Measurements from ENCODE around the gene FGD2.

GRCh38 chr6:37062424-37062823 is 57.0 kb downstream of the FGD2 start:
- TF ChIP-seq, protein P1, sequence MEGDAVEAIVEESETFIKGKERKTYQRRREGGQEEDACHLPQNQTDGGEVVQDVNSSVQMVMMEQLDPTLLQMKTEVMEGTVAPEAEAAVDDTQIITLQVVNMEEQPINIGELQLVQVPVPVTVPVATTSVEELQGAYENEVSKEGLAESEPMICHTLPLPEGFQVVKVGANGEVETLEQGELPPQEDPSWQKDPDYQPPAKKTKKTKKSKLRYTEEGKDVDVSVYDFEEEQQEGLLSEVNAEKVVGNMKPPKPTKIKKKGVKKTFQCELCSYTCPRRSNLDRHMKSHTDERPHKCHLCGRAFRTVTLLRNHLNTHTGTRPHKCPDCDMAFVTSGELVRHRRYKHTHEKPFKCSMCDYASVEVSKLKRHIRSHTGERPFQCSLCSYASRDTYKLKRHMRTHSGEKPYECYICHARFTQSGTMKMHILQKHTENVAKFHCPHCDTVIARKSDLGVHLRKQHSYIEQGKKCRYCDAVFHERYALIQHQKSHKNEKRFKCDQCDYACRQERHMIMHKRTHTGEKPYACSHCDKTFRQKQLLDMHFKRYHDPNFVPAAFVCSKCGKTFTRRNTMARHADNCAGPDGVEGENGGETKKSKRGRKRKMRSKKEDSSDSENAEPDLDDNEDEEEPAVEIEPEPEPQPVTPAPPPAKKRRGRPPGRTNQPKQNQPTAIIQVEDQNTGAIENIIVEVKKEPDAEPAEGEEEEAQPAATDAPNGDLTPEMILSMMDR (IDR thresholded peaks at IDR 0.05), result no peak
- no peak for TF ChIP-seq POLR2A (IDR thresholded peaks at IDR 0.05)
